Epithelial cell of proximal tubule (primary cell): ENCODE data around the gene TRABD. TPM values are rescaled to one million over a fixed set of nuclear protein-coding genes. Genes with fewer than 3 reads are reported as not detected.
"Not testable (repeated sequence)": the region's sequence is repeated elsewhere in the genome, so short reads cannot be mapped to it uniquely, and the experiment has no call there.

ENCODE experiments used
- DNase-seq: peaks from one replicate; pipeline ENCODE4 v3.0.0-alpha.2; 2011; ENCODE audit warnings: low read depth
- H3K4me3 ChIP-seq: 2 replicates; pipeline ENCODE4 v1.5.1; 2011; ENCODE audit warnings: low read depth, mild to moderate bottlenecking, low read length
- total RNA-seq: library from RNA; depleted of rRNA; stranded (reverse); fragments of >200 nt; gene quantifications from 2 replicates; pipeline ENCODE4 v1.2.3, GENCODE V29; 2015
- TF ChIP-seq, protein P1 (sequence below): conservative IDR thresholded peaks from 2 replicates; pipeline ENCODE4 v1.5.1; 2012; ENCODE audit warnings: low read depth, mild to moderate bottlenecking, low read length

Gene TRABD, protein sequence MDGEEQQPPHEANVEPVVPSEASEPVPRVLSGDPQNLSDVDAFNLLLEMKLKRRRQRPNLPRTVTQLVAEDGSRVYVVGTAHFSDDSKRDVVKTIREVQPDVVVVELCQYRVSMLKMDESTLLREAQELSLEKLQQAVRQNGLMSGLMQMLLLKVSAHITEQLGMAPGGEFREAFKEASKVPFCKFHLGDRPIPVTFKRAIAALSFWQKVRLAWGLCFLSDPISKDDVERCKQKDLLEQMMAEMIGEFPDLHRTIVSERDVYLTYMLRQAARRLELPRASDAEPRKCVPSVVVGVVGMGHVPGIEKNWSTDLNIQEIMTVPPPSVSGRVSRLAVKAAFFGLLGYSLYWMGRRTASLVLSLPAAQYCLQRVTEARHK
- 55.5 and 68.9 TPM in 2 replicates for total RNA-seq

DNA sequence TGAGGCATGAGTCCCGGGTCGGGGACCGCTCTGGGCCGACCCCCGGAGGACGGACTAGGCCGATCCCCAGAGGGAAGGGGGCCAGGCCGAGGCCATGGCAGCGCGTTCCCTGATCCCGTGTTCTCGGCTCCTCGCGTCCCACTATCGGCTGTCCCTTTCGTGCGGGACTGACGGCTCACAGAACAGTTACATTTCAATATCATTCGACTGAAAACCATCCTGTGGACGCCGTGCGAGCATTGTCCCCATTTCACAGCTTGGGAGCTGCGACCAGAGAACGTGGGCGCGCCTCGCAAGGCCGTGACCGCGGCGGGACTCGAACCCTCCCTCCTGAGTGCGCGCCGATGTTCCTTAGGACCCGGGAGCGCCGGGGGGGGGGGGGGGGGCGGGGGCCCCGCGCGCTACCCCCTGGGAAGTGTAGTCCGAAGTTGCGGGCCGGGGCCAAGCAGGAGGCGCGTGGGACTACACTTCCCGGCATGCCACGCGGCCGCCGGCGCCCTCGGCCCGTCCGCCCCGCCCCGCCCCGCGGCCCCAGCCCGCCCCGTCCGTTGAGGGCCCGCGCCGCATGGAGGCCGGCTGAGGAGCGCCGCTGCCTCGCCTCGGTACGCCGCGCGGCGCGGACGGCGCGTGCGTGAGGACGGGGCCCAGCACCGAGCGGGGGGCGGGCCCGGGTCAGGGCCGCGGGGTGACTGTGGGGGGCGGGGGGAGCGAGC is at the start of gene TRABD:
Gene TRABD, plus strand, starts transcription at position 539 of the 713 bp plus-strand sequence. CDS start 7,148 bp downstream, outside the sequence.
- peak within 1 kb of the TSS; percentile 75 for H3K4me3 ChIP-seq
- no peak for DNase-seq
- TF ChIP-seq, protein P1, sequence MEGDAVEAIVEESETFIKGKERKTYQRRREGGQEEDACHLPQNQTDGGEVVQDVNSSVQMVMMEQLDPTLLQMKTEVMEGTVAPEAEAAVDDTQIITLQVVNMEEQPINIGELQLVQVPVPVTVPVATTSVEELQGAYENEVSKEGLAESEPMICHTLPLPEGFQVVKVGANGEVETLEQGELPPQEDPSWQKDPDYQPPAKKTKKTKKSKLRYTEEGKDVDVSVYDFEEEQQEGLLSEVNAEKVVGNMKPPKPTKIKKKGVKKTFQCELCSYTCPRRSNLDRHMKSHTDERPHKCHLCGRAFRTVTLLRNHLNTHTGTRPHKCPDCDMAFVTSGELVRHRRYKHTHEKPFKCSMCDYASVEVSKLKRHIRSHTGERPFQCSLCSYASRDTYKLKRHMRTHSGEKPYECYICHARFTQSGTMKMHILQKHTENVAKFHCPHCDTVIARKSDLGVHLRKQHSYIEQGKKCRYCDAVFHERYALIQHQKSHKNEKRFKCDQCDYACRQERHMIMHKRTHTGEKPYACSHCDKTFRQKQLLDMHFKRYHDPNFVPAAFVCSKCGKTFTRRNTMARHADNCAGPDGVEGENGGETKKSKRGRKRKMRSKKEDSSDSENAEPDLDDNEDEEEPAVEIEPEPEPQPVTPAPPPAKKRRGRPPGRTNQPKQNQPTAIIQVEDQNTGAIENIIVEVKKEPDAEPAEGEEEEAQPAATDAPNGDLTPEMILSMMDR: no peak

DNA sequence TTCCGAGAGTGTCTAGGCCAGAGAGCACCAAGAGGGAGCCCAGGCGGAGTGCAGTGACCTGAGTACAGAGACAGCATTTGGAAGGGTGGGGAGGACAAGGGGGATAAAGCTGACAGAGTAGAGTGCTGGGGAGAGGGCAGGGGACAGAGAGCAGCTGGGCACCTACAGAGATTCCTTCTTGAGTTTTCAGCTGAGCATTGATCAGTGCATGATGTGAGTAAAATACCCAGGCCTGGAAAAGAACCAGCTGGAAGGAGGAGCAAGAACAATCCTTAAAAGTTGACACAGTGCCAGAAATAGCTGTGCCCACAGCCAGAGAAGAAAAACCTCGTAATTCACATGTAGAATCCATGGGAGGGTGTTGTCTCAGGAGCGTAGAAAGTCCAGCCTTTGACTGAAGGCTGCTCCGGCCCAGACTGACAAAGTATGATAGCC is 49.1 kb upstream of the TRABD start:
- no peak overlapping the region for H3K4me3 ChIP-seq
- TF ChIP-seq, protein P1: no peak
- peak; percentile 16 for DNase-seq

DNA sequence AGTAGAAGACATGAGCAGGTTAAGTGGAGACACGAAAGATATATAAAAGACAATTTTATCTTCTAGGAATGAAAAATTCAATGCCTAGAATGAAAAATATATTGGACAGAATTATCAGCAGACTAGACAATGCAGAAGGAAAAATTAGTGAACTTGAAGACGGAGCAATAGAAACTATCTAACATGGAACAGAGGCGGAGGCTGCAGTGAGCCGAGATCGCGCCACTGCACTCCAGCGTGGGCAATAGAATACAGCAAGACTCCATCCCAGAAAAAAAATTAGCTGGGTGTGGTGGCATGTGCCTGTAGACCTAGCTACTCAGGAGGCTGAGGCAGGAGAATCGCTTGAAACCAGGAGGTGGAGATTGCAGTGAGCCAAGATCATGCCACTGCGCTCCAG is 48.4 kb upstream of the TRABD start:
- not testable (repeated sequence) for H3K4me3 ChIP-seq, DNase-seq

DNA sequence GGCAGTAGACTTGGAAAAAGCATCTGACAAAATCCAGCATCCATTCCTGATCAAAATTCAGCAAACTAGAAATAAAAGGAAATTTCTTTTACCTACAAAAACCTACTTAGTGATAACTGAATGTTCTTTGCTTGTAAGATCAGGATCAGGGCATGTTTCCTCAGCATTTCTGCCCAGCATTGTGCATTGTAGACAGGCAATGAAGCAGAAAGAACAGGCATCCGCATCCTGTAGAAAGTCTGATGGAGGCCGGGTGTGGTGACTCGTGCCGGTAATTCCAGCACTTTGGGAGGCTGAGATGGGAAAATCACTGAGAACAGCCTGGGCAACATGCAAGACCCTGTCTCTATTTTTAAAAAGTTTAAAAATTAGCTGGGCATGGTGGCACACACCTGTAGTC is 47.7 kb upstream of the TRABD start:
- TF ChIP-seq, protein P1: no peak
- no peak overlapping the region for H3K4me3 ChIP-seq
- peak; percentile 39 for DNase-seq

DNA sequence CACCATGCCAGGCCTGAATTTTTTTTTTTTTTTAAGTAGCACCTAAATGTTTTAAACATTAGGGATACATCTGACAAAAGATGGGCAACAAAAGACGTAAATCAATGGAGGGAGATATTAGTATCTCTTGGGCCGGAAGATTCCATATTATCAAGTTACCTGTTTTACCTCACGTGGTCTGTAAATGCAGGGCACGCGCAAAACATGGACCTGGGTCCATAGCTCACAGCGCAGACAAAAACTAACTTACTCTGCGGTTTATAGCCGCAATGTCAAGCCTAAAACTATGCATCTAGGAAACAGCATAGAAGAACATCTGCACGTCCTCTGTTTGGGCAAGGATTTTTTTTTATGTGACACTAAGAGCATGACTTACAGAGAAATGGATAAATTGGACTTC is 46.7 kb upstream of the TRABD start:
- no peak for DNase-seq
- no peak overlapping the region for H3K4me3 ChIP-seq
- TF ChIP-seq, protein P1: no peak

DNA sequence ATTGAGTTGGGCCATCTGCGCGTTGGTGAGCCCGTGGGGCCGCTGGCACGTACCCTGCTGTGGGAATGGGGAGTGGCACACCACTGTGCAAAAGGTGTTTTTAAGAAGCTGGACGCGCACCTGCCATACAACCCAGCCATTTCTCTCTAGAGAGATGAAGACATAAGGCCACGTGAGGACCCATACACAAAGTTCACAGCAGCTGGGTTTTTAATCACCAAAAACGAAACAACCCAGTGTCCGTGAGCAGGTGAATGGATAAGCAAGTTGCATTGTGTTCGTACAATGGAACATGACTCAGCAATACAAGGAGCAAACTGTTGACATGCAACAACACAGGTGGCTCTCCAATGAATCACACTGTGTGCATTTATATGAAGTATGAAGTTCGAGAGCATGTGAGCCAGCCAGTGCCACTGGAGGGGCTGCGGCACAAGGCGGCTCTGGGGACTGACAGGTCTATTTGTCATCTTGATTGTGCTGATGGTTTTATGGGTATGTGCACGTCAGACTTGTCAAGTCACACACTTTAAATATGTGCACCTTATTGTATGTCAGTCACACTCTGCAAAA is 45.8 kb upstream of the TRABD start:
- DNase-seq: no peak
- no peak overlapping the region for H3K4me3 ChIP-seq
- TF ChIP-seq, protein P1: no peak

DNA sequence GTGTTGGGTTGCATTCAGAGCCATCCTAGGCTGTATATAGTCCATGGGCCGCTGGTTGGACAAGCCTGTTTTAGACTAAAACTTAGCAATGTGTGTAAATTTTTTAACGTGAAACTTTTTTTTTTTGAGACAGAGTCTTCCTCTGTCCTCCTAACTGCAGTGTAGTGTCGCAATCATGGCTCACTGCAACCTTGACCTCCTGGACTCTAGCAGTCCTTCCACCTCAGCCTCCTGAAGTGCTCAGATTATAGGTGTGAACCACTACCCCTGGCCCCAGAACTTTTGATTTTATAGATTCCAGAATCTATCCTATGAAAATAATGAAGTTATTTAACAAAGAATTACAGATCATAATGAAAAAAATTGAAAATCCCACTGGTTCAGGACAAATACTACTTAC is 45.1 kb upstream of the TRABD start:
- no peak overlapping the region for H3K4me3 ChIP-seq
- TF ChIP-seq, protein P1: no peak
- no peak for DNase-seq
